CD4-positive, alpha-beta T cell treated with Interleukin-2 at 100 ng/mL for 4 hours (primary cell): Measurements from ENCODE around the gene ACBD7.

Experiments used
- DNase-seq: peaks from one replicate; pipeline ENCODE4 v3.0.0-alpha.2; 2020; ENCODE audit warnings: low spot score

Gene ACBD7

DNA sequence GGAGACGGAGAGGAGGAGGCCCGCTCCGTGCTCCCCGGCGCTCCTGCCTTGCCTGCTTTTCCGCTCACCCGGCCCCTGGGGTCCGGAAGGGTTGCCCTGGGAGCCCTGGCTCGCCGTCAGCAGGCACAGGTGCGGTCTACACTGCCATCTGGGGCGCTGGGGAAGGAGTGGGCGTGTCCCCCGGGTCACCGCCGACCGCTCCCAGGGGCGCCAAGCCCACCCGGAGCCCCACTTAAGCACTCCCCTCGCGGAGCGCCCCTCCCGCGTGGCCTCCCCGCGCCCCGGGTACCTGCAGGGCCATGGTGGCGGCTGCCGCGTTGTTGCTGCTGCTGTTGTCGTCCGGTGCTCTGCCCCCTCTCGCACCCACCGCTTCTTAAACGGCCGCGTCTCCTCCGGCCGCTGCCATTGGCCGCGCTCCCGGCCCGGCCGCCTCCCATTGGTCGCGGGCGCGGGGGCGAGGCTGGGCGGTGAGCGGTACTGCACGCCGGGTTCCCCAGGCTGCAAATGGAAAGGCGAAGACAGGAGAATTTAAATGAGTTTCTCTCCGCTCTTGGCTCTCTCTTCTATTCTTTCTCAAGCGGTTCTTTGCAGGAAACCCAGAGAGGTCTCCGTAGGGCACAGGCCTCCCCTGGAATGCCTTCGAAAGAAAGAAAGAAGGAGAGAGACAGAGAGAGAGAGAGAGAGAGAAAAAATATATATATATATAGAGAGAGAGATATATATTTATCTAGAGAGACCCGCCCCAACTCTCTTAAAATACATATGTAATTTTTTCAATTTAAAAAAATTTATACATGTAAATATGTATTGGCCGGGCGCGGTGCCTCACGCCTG is at the start of gene ACBD7:
TSS of gene ACBD7 (minus strand) at position 349 of the 834 bp plus-strand sequence. CDS start at position 301, 48 bp downstream.
- peak; percentile 76 for DNase-seq

DNA sequence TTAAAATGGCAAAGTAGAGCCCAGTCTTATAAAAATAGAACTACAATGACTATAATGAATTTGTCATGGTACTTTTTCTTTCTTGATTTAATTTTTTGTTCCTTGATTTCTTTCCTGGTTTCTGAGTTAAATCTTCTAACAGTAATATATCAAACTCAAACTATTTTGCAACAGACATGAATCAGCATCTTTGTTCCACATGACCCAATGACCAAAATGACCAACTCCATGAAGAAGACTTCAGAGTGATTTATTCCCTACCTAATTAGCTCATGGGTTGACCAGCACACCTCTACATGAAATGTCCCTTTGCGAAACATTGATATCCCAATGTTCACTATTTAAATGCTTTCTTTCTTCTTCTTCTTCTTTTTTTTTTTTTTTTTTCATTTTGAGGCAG is 49.1 kb upstream of the ACBD7 start:
- DNase-seq, result no peak

DNA sequence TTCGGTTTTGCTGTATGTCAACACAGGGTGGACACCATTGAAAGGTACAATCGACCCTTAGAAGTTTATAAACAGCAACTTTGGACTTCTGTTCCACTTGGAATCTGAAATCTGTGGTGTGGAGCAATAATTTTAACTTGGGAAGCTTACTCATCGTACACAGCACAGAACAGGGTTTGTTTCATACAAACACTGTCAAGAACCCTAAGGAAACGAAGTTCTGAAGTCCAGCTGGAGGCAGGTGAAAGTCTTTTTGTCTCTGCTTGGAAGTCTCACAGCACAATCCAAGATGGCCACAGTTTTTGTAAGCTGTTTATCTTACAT is 48.4 kb upstream of the ACBD7 start:
- DNase-seq, result no peak

DNA sequence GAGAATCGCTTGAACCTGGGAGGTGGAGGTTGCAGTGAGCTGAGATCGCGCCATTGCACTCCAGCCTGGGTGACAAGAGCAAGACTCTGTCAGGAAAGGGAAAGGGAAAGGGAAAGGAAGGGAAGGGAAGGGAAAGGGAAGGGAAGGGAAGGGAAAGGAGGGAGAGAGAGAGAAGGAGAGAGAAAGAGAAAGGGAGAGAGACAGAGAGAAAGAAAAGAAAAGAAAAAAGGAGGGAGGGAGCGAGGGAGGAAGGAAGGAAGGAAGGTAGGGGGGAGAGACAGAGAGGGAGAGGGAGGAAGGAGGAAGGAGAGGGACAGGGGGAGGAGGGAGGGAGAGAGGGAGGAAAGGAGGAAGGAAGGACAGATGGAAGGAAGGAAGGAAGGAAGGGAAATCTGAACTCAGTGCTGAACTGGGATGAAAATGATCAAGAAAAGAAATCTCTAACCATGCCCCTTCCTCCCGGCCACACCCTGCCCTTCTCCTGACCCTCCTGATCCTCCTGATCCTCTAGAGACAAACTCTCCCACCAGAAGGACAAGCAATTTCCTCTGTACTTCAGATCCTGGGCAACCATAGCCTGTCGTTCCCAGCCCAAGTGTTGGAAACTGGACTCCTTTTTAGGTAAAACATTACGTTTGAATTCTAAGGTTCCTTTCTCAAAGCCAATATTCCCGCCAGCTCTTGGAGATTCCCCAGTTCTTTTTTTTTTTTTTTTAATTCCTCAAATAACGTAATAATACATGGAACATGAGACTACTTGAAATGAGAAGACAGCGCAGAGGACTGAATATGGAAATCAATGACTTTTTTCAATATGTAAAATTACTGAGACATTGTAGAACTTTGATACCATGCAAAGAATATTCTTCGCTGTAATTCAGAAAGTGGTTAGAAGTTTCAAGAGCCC is 47.8 kb upstream of the ACBD7 start:
- no peak for DNase-seq

DNA sequence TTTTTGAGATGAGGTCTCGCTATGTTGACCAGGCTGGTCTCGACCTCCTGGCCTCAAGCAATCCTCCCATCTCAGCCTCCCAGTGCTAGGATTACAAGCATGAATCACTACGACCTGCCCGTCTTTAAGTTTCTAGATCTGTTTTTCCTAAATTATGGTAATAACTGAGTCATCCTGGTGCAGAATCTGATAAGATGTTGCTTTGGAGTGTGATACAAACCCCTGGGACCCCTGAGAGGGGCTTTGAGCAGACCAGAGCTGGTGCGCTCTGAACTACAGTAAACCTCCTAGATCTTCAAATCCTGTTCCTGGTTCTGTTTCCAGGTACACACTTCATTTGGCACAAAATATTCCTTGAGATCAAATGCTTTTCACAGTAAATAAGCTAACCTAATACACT is 42.8 kb upstream of the ACBD7 start:
- DNase-seq, result no peak

DNA sequence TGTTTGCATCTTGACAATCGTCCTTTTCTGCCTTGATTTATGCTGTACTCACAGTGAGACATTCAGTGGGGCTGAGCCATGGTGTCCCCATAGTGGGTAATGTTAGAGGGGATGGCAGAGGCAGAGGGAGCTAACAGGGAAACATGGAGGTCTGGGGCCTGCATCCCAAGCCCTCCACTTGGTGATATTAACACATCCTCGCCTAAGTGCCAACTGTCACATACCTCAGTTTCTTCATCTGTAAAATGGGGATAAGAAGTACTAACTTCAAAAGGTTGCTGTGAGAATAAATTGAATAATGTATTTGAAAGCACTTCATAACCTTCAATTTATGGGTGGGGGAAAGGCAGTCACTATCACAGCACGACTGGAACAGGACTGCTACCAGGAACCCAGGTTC is 36.3 kb upstream of the ACBD7 start:
- no peak for DNase-seq

DNA sequence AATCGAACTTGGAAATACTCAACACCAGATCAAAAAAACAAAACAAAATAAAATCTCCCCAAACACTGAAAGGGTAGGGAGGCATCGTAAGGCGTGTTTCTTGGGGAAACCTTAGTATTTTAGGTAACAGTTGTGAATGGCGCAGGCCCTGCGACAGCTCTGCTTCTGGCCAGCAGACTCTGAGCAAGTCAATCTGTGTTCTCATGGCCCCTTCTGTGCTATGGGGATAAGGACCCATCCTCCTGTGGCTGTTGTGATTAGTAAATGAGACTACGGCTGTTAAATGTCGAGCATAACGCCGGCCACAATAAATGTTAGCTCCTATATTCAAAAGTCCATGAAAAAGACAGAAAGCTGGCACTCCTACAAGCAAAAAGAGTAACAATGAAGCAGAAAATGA is 35.6 kb upstream of the ACBD7 start:
- DNase-seq, result no peak

DNA sequence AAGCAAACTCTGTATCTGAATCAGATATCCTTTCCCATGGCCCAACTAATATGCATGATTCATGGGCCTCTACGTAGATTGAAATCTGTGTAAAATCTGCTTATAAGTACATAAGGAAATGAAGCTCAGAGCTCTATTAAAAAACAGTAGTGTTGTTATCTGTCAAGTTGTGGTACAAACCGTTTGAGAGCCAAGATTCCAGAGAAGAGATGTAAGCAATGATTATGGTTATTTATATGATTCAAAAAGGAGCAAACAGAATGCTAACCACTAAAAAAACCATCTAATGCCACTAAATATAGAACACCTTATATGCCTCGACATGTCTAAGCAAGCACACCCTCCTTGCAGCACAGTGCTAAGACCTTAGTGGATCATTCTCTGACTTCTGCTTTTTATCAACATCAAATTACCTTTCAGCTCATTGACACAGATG is 35.2 kb upstream of the ACBD7 start:
- no peak for DNase-seq

DNA sequence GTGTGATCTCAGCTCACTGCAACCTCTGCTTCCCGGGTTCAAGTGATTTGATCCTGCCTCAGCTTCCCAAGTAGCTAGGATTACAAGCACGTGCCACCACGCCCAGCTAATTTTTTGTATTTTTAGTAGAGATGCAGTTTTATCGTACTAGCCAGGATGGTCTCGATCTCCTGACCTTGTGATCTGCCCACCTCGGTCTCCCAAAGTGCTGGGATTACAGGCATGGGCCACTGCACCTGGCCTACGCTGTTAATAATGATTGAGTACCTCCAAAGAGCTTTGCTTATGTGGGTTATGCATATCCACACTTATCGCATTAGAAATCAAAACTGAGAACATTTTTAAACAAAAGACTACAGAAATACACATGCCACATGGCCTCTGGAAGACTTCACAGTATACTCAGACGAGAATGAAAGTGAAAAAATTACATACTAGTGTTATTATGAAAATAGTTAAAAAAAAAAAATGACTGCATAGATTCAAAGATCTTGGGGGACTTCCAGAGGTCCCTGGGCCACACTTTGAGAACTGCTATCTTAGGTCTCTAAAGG is 34.0 kb upstream of the ACBD7 start:
- DNase-seq, result no peak

DNA sequence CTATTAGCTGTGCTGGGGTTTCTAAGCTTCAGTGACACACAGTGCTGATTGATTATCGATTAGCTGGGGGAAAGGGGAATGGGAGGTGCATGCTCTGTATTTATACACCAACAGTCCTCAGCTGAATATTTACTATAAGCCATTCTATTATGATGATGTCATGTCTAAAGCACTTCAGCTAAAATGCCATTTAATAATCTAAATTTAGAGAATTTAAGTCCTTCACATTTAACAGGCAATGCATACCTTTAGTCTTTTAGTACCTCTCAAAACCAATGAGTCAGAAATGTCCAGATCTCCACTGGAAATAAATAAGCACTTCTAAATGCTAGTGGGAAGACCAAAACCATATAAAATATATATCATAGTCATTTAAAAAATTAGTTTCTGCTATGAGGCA is 33.1 kb upstream of the ACBD7 start:
- DNase-seq, result no peak

DNA sequence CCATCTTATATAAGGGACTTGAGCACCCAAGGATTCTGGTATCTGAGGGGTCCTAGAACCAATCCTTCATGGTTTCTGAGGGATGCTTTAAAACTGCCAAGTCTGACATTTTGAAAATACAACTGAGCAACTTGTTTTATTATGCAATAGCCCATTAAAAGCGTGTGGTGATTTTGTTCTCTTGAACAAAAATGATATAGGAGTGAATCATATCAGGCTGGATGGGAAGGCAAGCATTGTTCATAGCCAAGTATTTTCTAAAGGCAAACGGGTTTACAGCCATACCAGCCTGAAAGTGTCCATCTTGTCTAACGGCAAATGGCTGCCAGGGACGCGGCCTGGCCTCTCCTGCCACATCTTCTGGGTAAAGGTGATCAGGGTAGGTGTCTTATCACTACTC is 31.9 kb upstream of the ACBD7 start:
- no peak for DNase-seq

DNA sequence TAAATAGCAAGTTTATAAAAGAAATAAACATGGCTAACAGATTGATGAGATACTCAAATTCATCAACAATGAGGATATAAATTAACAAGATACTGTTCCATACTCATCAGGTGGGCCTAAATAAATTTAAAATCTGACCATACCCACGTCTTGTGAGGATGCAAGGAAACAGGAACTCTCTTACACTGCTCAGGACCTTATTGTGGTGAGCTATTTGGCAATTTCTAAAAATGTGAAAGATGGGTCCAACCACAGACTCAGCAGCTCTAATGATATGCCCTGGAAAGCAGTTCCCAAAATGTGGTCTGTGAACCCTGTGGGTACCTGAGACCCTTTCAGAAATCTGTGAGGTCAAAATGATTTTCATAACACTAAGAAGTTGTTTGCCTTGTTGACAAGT is 30.0 kb upstream of the ACBD7 start:
- DNase-seq, result no peak

DNA sequence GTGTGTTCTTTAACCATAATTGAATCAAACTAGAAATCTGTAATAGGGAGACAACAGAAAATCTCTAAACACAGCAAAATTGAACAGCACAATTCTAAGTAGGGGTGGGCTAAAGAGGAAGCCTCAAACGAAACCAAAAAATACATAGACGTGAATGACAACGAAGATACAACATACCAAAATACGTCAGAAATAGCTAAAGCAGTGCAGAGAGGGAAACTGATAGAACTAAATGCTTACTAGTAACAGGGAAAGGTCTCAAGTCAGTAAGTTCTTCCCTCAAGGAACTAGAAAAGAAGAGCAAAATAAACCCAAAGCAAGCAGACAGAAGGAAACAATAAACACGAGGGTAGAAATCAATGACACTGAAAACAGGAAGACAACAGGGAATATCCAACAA is 27.6 kb upstream of the ACBD7 start:
- DNase-seq, result no peak

DNA sequence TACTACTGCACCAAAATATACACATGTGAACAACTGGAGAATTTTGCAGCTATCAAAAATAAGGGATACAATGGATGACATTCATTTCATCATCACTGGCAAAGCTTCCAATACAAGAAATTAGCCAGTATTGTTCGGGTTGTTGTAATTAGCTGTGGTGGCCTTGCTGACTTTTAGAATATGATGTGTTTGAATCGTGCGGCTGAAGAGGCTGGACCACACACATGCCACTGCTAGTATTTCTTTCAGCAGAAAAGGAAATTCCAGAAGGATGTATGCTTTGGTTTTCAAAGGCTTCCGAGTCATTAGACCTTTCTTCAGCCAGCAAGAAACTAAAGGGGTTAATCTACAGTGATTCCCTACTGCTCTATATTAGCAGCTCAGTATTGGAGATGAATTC is 25.2 kb upstream of the ACBD7 start:
- no peak for DNase-seq

DNA sequence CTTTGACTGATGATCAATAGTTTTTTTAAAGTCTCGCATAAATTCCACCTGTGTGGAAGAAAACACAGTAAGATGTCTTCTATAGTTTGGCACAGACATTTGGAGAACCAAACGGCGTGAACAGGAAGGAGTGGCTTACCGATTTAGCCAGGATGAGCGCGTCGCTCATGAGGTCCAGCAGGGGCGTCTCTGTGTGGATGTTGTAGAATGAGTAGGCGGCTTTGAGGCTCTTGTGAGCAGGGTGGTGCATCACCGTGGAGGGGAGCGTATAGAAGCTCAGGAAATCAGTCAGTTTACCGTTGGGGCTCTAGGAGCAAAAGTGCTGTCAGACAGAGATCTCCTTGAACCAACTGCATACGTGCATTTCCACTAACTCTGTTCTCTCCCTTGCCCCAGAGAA is 24.1 kb upstream of the ACBD7 start:
- no peak for DNase-seq

DNA sequence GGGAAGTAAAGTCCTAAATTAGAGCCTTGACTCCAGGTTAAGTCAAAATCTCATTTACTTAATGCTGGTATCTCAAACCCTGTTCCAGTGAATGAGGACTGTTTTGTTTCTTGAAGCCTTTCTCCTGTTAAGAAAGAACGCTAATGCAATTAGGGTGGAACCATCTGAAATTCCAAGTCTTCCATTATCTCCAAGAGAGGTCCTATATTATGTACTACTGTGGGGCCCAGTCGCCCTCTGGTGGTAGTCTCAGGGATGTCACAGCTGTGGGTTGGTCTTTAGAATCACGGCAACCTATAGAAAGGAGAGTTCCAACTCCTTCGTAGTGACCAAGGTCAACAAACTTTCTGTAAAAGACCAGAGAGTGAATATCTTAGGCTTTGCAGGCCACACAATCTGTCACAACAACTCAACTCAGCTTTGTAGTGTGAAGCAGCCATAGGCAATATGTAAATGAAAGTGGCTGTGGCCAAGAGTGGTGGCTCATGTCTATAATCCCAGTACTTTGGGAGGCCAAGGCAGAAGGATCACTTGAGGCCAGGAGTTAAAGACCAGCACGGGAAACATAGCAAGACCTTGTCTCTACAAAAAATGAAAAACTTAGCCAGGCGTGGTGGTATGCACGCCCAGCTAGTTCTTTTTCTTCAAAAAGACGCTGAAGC is 17.9 kb upstream of the ACBD7 start:
- DNase-seq, result peak; percentile 71

DNA sequence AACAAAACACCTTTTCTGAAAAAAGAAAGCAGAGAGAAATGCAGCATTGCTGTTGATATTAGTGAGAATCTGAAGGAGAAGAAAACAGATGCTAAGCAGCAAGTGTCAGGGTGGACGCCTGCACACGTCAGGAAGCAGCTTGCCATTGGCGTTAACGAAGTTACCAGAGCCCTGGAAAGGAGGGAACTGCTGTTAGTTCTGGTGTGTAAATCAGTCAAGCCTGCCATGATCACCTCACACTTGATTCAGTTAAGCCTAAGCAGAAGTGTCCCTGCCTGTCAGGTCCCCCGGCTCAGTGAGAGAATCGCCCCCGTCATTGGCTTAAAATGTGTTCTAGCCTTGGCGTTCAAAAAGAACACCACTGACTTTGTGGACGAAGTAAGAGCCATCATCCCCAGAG is 14.9 kb upstream of the ACBD7 start:
- DNase-seq, result no peak

DNA sequence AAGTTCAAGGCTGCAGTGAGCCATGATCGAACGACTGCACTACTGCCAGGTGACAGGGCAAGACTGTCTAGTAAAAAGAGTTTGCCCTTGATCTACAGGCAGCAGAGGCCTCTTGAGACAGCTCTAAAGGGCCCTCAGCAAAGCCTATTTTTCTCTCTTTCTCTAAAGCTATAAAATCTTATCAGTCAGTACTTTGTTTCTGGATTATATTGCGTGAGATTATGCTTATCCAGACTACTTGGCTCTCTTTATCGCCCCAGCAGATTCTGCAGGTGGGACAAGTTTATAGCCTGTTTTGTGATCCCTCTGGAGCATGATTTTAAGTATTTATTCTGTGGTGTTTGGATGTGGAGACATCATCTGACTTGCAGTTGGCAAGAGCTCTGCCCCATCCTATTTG is 11.3 kb upstream of the ACBD7 start:
- DNase-seq, result no peak

DNA sequence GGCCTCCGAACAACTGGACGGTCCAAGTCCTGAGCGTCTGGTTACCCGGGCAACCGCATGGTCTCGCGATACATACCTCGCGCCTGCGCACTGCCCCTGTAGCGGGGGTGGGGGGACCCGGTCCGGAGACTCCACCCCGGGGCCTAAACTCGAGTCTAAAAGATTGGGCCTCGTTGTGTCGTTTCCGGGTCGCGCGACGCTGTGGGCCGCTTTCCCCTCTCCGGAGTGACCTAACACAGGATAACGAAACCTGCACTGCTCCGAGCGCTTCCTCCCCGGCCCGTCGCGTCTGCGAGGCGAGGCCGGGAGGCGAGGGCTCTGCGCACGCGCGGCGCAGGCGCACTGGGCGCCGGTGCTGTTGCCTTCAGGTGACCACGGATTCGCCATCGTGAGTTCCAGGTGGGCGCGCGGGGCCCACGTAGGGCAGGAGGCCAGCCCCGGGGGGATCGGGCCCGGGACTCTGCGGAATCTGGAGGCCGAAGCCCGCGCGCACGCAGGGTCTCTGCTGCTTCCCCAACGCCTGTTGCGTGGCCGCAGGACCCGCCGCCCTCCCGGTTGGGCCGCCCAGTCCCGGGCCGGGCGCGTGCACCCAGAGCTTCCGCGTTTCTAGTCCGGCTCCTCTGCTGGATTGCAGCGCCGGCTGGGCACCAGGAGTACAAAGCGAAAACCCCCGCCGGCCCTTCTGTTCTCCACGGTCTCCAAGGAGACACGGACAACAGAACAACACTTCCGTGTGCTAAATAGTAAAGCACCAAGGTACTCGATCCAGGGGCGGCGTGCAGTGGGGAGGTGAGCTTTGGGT is 8.6 kb upstream of the ACBD7 start, which contains the start of gene RPP38:
TSS of gene RPP38 (plus strand) at position 345 of the 802 bp plus-strand sequence. CDS start 5,960 bp downstream, outside the sequence.
- peak; percentile 93 for DNase-seq

DNA sequence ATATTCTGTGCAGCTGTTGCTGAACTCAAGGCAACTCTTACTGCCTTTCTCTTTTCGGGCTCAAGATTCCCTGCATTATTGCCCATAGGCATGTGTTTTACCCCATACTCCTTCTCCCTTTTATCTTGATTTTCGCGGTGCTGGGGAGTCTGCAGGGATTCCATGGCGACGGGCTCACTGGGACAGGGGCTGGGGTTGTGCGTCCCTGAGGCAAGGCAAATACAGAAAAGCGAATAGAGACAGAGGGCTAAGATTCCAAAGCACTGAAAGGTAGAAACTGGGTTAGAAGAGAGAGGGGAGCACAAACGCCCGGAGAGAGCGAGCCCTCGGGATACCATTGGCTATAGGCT is 8.1 kb upstream of the ACBD7 start:
- DNase-seq, result no peak

DNA sequence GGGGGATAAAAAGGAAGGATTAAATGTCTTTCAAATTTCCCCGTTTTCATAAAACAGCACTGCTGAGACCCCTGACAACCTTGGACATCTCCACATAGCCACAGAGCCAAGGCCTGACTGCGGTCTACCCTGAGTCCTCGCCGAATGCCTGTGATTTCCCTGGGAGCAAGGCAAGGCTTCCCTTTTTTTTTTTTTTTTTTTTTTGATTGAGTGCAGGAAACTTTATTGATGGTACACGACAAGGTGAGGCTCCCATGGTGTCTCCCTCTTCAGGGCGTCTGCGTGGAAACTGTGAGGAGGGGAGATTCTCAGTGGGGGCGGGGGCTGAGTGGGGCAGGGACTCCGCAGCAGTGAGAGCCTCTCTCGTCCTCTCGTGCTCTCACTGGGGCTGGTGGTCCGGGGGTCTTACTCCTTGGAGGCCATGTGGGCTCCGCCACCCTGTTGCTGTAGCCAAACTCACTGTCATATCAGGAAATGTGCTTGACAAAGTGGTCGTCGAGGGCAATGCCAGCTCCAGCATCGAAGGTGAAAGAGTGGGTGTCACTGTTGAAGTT is 4.4 kb upstream of the ACBD7 start:
- no peak for DNase-seq
